Mesothelial cell of epicardium (in vitro differentiated cells): ENCODE data around the gene TRPV4. TPM values are rescaled to one million over a fixed set of nuclear protein-coding genes. Genes with fewer than 3 reads are reported as not detected.

ENCODE experiments used
- DNase-seq, 2 experiments: peaks; one replicate each; pipeline ENCODE4 v3.0.0; 2021; ENCODE audit warnings: low spot score in 2 of 2; ENCODE audit not compliant: unreplicated experiment in 2 of 2
- H3K27ac Mint-ChIP-seq: 2 replicates; pipeline ENCODE4 v1.8.0; 2021; ENCODE audit warnings: mixed read lengths
- H3K27me3 Mint-ChIP-seq: 2 replicates; pipeline ENCODE4 v1.8.0; 2021; ENCODE audit warnings: low read depth, mixed read lengths
- H3K36me3 Mint-ChIP-seq: 2 replicates; pipeline ENCODE4 v1.8.0; 2021; ENCODE audit warnings: mixed read lengths
- H3K4me1 Mint-ChIP-seq: 2 replicates; pipeline ENCODE4 v1.8.0; 2021; ENCODE audit warnings: mixed read lengths
- H3K4me3 Mint-ChIP-seq: 2 replicates; pipeline ENCODE4 v1.8.0; 2021; ENCODE audit warnings: mild to moderate bottlenecking, moderate library complexity, mixed read lengths
- H3K9me3 Mint-ChIP-seq: 2 replicates; pipeline ENCODE4 v1.8.0; 2021; ENCODE audit warnings: mixed read lengths
- total RNA-seq: library from RNA; stranded (reverse); gene quantifications from 3 replicates; pipeline ENCODE4 v1.2.1, GENCODE V29; 2021
- TF ChIP-seq, protein P1 (sequence below): fragments of 200-600 bp; sonication (generic); IDR thresholded peaks from one replicate; pipeline ENCODE4 v1.5.0; 2021; ENCODE audit warnings: antibody characterized with exemption; ENCODE audit not compliant: unreplicated experiment

The TRPV4 gene
- total RNA-seq, 1 donor from 2014 or later = 4.1 TPM

DNA sequence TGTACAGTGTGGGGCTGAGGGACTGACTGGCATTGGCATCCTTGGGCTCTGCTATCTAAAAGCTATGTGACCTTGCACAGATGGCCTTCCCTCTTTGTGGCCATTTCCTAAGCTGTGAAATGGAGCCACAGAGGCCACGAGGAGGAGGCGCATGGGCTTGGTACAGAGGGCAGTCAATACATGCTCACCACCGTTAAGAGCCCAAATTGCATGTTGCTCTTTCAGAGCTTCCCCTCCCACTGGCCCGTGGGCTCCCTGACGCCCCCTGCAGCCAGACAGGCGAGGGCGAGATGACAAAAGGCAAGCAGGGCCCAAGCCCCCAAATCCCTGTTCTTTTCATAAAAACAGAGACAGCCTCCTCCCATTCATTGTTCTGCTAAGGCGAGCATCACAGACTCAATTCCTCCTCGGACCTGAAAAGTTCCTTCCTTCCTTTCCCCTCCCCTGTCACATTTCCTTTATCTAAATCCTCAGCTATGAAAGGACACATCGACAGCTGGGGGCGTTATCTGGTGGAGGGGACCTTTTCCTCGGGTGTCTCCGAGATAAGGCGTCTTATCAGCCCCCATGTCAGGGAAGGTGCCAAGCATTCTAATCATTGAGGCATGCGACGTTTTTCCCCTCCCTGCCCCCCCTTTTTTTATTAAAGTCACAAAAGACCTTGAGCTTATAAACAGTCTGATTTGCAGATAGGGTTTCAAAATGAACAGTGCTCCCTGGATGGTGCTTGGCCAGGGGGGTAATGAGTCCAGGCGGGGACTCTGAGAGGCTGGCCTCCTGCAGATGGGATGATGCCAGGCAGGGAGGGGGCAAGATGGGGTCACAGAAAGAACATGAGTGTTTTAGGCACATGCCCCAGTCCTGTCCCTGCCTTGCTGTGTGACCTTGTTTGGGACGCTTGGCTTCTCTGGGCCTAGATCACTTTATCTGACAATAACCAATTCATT, 93.2 kb downstream of the TRPV4 start:
- Mint-ChIP-seq H3K9me3 (no peaks in the 10 kb centered on the region), H3K27ac (no peak overlapping the region), H3K4me1 (peaks cover 3% of the 10 kb centered on the region), H3K27me3 (peaks cover 30% of the 10 kb centered on the region), H3K4me3 (no peak overlapping the region), H3K36me3 (no peaks in the 10 kb centered on the region)
- peak in 1 of 2 experiments; percentile 9 for DNase-seq
- TF ChIP-seq, protein P1, sequence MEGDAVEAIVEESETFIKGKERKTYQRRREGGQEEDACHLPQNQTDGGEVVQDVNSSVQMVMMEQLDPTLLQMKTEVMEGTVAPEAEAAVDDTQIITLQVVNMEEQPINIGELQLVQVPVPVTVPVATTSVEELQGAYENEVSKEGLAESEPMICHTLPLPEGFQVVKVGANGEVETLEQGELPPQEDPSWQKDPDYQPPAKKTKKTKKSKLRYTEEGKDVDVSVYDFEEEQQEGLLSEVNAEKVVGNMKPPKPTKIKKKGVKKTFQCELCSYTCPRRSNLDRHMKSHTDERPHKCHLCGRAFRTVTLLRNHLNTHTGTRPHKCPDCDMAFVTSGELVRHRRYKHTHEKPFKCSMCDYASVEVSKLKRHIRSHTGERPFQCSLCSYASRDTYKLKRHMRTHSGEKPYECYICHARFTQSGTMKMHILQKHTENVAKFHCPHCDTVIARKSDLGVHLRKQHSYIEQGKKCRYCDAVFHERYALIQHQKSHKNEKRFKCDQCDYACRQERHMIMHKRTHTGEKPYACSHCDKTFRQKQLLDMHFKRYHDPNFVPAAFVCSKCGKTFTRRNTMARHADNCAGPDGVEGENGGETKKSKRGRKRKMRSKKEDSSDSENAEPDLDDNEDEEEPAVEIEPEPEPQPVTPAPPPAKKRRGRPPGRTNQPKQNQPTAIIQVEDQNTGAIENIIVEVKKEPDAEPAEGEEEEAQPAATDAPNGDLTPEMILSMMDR = no peak

DNA sequence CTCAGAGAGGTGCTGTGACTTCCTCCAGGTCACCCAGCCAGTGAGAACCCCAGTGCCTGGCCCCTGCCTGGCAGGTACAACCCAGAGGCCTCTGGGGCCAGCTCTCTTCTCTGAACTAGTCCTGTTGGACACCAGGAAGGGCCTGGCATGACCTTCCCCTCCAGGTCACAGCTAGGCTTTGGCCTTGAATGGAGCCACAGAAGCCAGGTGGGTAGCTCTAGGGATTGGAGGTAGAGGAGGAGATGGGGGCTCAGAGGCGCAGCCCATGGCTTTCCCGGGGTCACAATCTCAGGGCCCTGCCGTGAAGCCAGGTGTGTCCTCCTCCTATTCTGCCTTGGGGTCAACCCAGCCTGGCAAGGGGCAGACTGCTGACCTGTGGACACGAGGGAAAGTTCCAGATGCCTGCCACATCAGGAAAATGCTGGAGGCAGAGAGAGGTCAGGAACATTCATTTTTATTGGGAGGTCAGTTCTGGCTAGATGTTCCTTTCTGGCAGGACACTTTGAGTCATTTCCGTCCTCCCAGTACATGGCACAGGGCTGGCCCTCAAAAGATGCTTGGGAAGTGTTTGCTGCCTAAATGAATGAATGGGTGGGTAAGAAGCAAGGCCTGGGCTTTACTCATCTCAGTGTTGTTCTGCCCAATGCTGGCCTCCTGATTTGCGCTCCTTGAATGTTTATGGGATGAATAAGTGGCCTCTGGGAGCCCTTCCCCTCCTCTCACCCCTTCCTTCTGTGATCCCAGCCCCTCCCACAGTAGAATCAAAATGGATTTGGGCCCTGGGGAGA, 94.1 kb downstream of the TRPV4 start:
- Mint-ChIP-seq H3K4me1 (peaks cover 3% of the 10 kb centered on the region), H3K27ac (no peak overlapping the region), H3K36me3 (no peaks in the 10 kb centered on the region), H3K9me3 (no peaks in the 10 kb centered on the region), H3K27me3 (peaks cover 40% of the 10 kb centered on the region), H3K4me3 (no peak overlapping the region)
- DNase-seq = peak in 1 of 2 experiments; percentile 17
- TF ChIP-seq, protein P1 = no peak

DNA sequence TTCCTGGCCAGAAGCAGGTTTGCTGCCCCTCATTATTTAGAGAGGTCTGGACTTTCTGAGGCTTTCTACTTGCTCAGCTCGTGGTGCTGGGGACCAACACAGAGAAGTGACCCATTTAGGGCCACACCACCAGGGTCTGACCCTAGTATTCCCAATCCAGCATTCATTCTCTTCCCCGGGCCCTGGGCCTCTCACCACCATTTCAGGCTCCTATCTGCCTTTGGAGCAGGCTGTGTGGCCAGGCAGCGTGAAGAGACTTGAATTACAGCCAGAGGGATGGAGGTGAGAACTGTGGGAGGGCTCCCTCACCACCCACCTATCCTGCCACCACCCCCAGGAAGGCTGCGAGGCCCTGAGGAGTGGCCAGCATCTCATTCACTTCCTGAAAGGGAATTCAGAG, 95.0 kb downstream of the TRPV4 start:
- Mint-ChIP-seq H3K4me1 (peaks cover 3% of the 10 kb centered on the region), H3K9me3 (no peaks in the 10 kb centered on the region), H3K36me3 (no peaks in the 10 kb centered on the region), H3K27me3 (peaks cover 47% of the 10 kb centered on the region), H3K27ac (no peak overlapping the region), H3K4me3 (no peak overlapping the region)
- TF ChIP-seq, protein P1 = no peak
- DNase-seq = peak in 1 of 2 experiments; percentile 4

DNA sequence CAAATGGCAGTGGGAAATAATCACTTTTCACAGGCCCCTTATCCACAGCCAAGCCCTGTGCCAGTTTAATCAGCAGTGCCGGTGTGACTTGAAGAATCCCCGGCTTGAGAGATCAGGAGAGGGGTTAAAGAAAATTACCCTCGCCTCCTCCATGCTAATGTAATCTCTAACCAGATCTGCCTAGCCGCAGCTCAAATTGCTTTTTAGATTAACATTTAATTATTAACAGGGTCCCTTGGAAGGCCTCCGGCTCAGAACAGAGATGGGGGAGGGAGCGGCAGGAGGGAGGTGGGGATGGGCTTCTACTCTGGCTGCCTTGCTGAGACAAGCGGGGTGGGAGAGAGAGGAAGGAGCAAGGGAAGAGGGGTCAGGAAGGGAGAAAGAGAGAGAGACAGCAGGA, 95.6 kb downstream of the TRPV4 start:
- peak in 1 of 2 experiments; percentile 3 for DNase-seq
- TF ChIP-seq, protein P1 = no peak
- Mint-ChIP-seq H3K4me3 (no peak overlapping the region), H3K27me3 (peaks cover 52% of the 10 kb centered on the region), H3K4me1 (peaks cover 3% of the 10 kb centered on the region), H3K9me3 (no peaks in the 10 kb centered on the region), H3K36me3 (no peaks in the 10 kb centered on the region), H3K27ac (no peak overlapping the region)

DNA sequence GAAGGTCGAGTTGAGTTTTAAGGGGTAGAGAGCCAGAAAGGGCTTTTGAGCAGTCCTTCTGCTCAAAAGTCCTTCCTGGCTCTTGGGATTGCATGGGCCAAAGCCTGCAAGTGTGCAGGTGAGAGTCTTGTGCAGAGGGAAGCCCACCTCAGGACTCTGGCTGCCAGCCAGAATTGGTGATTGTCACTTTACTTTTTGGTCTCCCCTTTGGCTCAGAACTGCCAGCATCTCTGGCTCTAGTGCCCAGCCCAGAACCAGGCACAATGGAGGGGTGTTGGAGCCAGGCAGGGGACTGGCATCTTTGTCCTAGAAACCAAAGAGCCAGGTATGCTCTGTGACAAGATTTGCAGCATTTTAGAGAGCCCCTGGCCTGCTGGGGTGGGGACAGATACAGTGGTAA, 96.1 kb downstream of the TRPV4 start:
- H3K27ac Mint-ChIP-seq = no peak overlapping the region
- no peaks in the 10 kb centered on the region for H3K36me3 Mint-ChIP-seq
- H3K4me3 Mint-ChIP-seq = no peak overlapping the region
- TF ChIP-seq, protein P1 = no peak
- H3K27me3 Mint-ChIP-seq = peaks cover 56% of the 10 kb centered on the region
- H3K9me3 Mint-ChIP-seq = no peaks in the 10 kb centered on the region
- peak in 1 of 2 experiments; percentile 8 for DNase-seq
- H3K4me1 Mint-ChIP-seq = peaks cover 3% of the 10 kb centered on the region
